GM21786 (cell line): Measurements from ENCODE around the gene IQCF5.
"Not testable (repeated sequence)": the region's sequence is repeated elsewhere in the genome, so short reads cannot be mapped to it uniquely, and the experiment has no call there.

ENCODE experiments used
- ATAC-seq: cut with Tn5 transposase; IDR thresholded peaks from one replicate; pipeline ENCODE4 v1.9.1; 2021; ENCODE audit not compliant: unreplicated experiment

IQCF5 gene

DNA sequence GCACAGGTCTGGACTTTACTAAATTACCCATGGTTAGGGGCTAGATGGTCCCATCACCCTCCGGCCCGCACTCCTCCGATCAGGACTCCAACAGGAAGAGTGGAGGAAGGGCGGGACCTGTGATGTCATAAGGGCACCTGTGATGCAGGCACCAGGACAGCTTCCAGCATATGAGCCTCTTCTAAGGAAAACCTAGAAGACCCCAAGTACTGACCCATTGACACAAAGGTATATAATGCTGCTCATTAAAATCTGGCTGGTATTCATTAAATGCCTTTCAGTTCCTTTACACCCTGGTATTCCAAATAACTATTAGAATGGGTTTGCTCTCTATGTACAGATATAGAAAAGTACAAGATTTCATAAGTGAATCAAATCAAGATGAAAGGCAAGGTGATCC lies at the start of gene IQCF5:
Gene IQCF5 (minus strand): TSS at position 101 of the 400 bp plus-strand sequence. CDS start 70 bp downstream, at position 31.
- no peak for ATAC-seq

DNA sequence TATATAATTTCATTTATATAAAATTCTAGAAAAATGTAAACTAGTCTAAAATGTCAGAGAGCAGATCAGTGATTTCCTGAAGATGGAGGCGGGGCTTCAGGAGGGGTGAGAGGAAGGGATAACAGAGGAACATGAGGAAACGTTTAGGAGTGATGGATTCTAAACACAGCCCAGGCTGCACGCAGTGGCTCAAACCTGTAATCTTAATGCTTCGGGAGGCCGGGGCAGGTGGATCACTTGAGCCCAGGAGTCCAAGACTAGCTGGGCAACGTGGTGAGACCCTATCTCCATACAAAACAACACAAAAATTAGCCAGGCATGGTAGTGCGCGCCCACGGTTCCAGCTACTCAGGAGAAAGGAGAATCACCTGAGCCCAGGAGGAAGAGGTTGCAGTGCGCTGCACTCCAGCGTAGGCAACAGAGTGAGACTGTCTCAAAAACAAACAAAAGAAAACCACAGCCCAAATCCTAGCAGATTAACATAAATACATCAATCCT lies 45.7 kb upstream of the IQCF5 start:
- no peak for ATAC-seq

DNA sequence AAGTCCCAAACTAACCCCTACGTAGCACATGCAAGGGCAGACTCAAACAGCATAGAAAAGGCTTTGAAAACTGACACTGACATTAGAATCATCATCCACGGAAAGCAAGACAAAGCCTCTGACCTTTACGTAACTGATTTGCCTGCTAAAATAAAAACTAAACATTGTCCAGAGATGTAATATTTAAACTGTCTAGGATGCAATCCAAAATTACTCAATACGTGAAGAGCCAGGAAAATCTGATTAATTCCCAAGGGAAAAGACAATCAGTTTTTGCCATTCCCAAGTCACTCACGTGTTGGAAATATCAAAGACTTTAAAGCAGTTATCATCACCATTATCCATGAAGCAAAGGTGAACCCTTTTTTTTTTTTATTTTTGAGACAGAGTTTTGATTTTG lies 41.0 kb upstream of the IQCF5 start:
- ATAC-seq: no peak

DNA sequence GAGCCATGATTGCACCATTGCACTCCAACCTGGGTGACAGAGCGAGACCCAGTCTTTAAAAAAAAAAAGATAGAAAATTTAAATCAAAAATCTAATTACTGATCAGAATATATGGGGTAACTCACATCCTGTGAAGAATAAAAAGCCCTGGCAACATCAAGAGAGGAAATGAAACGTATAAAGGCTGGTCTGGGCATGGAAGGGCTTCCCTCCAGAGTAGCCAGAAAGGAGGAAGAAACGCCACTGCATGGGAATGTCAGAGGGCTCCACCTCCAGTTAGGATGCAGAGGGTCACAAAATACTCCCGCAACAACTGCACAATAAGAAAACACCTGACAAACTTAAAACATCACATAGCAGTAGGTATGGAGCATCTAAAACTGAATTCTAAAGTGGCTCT lies 32.6 kb upstream of the IQCF5 start:
- ATAC-seq: no peak

DNA sequence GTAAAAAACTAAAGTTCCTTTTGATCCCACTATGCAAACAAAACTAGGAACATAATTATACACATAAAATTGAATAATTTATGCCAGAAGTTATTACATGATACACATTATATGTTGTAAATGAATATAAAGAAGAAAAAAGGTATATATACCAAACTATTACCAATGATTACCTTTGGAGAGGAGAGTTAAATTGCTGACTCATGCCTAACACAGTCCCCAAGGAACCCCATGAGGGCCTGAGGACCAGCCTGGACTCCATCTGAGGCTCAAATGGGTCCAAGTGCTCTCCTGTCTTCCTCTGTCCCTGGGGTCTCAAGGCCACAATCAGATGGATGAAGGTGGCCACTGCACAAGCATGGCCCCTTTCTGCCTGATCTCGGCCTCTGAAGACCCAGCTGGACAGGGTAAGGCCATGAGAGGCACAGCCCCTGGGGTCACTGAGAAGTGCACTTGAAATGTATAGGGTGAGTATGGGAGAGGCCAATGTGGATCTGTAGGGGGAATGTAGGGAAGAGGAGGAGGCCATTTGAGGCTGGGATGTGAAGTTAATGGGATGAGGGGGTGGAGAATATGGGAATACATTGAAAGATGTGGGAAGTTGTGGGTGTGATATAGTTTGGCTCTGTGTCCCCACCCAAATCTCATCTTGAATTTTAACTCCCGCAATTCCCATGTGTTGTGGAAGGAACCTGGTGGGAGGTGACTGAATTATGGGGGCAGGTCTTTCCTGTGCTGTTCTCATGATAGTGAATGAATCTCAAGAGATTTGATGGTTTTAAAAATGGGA lies 28.8 kb upstream of the IQCF5 start:
- ATAC-seq: no peak

DNA sequence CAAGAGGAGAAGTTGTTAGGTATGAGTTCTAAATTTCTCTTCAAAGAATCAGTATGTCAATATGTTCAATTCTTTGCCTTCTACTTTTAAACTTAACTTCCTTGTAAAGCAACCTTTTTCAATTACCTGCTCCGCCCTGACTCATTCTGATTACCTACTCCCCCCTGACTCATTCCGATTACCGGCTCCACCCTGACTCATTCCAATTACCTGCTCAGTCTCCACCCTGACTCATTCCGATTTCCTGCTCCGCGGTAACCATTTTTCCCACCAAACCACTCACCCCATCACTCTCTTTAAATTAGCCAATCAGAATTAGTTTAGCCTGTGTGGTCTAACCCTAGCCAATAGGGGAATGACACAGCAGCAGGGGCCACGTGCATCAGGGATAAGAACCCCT lies 27.0 kb upstream of the IQCF5 start:
- not testable (repeated sequence) for ATAC-seq

DNA sequence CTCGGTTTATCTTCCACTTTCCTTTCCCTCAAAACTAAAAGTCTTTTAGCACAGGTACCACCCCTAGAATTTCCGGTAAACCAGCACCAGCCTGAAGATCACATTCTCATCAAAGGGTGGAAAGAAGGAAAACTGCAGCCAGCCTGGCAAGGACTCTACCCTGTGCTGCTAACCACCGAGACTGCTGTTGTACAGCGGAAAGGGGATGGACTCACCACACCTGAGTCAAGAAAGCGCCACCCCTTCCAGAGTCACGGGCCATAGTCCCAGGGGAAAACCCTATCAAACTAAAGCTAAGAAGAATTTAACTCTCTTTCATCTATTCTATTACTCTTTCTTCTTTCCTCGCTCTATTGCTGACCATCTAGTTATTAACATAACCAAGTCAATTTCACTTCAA lies 24.6 kb upstream of the IQCF5 start:
- not testable (repeated sequence) for ATAC-seq

DNA sequence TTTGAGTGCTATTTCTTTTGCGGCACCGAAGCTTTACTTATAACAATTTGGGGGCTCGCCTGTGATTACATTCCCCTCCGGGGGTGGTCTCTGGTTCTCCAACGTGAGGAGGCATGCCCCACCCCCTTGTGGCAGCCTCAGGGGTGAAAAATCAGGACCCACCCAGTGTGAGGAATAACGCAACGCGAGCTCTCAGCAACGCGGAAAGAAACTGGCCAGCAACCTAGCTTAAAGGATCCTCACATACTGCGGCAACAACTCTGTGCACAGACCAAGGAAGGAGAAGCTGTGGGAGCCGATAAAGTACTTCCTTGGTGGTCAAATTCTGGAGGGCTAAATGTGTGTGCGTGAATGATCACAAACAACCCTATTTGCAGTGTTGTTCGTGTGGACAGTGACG lies 22.0 kb upstream of the IQCF5 start:
- no peak for ATAC-seq

DNA sequence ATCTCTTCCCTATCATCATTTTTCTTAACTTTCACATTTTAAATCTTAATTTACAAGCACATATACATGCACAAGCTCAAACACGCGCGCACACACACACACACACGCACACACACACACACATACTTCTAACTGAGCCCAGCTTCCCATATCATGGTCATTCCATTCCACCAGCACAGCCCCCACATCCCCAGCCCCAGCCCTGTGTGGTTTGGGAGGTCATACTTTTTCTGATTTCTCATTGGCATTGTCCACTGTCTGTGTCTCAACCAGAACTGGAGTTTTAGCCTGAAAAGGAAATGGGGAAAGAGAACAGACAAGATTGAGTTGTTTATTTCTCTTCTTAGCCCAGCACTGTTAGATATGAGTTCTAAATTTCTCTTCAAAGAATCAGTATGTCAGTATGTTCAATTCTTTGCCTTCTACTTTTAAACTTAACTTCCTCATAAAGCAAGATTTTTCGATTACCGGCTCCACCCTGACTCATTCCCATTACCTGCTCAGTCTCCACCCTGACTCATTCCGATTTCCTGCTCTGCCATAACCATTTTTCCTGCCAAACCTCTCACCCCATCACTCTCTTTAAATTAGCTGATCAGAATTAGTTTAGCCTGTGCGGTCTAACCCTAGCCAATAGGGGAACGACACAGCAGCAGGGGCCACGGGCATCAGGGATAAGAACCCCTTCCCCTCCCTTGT lies 21.4 kb upstream of the IQCF5 start:
- ATAC-seq: no peak

DNA sequence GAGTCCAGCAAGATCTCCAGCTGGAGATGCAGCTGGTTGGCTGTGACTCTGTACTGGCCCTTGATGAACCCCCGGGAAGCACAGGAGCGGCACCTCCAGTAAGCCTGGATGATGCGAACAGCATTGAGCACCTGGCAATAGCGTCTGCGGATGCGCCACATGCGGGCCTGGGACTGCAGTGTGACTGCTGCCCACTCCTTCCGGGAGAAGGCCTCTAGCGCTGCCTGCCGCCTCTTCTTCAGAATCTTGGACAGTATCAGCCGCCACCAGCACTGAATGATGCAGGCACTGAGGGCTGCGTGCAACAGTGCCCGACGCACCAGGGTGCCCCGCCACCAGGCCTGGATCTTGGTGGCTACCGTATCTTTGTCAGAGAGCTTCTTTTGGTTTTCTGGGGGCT lies 19.5 kb upstream of the IQCF5 start:
- ATAC-seq: no peak

DNA sequence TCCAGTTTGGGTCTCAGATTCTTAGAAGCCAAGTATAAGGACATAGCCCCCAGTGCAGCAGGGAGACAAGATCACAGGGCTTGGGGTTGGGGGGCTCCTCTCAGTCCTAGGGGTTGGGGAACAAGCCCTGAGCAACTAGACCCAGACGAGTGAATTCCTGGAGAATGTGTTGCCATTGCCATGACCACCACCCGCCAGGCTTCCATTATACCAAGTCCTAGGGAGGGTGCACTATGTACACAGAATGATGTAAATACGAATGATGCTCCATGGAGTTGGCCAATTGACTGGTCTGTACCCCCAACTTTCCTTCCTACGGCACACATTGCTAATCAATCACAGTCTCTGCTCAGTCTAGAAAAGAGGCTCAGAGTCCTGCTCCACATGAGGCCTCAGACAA lies 19.0 kb upstream of the IQCF5 start:
- no peak for ATAC-seq

DNA sequence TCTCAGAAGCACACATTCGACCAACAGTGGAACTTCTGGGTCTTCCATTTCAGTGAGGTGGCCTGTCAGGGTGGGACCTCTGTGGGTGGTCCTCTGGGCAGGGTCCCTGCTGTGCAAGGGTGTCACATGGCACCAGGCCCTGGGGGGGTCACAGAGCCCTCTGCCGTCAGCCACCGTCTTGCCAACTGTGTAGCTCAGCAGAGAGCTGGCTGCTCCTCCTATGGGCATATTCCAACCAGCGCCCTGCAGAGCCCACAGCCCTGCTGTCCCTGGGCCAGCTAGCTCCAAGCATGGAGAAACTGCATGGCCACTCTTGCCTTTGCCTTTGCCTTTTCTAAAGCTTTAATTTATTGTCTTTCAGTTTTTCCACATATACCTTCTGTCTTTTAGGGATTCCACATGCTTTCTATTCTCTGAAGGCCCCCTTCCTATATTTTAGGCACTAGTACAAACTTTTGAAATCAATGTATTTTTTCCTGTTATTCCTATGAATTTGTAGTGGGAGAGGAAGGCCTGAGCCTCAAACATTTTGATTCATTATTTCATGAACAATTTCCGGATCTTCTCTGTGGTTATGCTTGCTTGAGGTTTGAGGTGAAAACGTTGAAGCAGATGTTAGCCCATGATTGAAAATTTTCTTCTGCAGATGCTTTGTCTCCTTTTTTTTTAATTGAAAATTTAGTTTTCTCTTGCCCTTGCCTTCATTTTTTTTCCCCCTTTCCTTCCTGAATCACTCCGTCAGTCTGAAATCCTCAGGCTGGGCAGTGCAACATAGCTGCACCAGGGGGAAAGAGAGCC lies 16.0 kb upstream of the IQCF5 start:
- ATAC-seq: no peak

DNA sequence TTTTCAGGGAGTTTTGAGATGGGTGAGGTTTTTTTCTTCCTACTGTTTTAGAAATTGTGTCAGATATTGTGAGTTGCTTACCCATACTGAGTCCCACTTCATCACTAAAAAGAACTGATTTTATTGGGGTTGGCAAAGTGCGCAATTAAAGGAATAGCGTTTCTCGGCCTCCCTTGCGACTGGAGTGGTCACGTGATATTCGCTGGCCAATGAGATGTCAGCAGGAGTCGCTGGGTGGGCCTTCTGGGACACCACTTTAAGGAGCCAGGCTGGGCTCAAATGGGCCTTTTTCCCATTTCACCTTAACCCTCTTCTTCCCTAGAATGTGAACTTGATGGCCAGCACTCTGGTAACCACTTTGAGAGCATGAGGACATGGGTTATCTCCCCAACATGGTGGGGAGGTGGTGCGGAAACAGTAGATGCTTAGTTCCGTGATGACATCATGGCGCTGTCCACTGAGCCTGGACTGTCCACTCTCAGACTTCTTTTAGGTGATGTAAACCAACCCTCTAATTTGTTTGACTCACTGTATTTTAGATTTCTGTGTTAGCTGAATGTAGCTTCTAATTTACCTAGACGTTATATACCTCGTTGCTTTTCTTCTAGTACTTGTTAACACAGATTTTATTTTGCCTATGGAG lies 13.2 kb upstream of the IQCF5 start:
- ATAC-seq: no peak

DNA sequence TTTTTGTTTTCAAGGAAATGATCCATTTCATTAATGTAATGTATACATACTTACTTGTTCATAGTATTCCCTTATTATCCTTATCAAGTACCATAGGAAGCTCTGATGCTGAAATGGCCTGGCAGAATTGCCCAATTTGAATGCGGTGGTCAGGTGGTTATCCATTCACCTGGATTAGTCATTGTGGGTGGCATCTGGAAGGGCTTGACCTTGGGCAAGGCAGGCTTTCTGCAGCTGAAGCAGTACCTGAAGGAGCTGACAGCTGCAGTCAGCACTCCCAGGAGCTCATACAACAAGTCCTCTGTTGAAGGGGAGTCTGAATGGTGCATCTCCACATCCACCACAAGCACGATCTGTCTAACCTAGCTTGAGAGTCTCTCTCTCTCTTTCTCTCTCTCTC lies 12.2 kb upstream of the IQCF5 start:
- no peak for ATAC-seq

DNA sequence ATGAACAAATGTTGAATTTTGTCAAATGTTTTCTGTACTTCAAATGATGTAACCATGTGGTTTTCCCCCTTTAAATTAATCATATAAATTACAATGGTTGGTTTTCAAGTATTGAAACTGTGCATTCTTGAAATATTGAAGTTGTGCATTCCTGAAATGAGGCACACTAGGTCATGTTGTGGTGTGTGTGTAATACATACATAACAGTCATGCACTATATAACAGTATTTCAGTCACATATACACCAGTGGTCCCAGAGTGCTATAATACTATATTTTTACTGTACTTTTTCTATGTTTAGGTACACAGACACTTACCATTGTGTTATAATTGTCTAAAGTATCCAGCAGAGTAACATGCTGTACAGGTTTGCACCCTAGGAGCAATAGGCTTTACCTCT lies 11.0 kb upstream of the IQCF5 start:
- no peak for ATAC-seq

DNA sequence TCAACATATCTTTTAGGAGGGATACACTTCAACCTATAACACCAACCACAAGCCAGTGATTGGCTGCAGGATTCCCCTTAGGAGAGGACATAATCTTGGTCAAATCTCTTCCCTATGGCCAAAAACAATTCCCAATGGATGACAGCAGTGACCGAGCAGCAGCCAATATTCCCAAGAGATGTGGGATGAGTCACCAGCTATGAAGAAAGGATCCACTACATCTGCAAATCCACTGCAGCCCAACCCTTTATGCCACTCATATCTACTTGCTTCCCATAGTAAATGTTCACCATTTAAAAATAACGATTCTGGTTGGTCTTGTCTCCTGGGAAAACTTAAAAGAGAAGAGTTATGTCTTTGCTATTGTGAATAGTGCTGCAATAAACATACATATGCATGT lies 4.5 kb upstream of the IQCF5 start:
- no peak for ATAC-seq

DNA sequence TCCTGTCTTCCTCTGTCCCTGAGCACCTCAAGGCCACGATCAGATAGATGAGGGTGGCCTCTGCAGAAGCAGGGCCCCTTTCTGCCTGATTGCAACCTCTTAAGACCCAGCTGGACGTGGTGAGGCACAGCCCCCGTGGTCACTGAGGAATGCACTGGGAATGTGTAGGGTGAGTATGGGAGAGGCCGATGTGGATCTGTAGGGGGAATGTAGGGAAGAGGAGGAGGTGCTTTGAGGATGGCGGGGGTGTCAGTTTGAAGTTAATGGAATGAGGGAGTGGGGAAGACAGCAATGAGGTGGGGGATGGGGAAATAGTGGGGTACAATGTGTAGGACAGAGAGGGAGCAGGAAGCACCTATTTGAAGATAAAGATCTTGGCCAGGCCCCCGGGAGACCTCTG lies 785 bp upstream of the IQCF5 start:
- no peak for ATAC-seq

DNA sequence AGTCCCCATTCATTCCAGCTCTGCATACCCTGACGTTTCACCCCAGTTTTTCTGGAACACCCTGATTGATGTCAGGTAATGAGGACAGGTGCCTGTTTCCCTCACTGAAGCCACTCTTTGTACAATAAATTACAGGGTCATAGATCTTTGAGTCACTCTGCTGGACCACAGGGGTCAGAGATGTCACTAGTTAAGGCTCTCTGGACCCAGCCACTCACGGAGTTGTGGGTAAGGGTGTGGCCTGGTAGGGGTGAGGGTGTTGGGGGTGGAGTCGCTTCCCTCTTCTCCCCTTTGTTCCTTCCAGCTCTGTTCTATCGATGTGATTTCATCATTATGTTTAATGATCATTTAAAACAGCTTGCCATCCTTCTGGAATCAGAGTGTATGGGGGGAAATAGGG lies 512 bp downstream of the IQCF5 start:
- no peak for ATAC-seq

DNA sequence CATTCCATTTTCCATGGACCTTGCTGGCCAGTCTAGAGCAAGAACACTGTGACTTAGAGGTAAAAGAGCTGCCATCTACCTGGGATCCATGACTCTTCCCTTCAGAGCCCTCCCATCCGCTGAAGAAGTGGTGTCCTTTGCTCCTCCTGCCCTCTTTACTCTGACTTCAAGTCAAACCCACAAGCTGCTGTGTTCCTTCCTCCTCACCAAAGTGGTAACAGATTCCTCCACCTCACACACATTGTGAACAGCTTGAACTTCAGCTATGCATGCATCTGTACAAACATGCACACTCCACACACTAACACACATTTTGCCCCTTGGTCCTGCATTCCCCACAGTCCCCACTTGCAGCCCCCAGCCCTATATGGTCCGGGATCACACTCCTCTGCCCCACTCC lies 990 bp downstream of the IQCF5 start:
- ATAC-seq: no peak

DNA sequence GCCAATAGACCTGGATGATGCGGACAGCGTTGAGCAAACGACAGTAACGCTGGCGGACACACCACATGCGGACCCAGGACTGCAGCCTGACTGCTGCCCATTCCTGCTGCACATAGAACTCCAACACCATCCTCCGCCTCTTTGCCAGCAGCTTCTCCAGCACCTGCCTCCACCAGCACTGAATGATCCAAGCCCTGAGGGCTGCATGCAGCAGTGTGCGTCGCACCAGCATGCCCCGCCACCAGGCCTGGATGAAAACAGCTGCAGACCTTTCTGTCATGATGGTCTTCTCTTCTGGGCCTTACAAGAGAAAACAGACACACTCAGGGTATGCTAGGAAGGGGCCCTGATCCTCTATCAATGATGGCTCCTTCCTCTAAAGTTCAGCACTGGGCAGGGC lies 1.5 kb downstream of the IQCF5 start:
- ATAC-seq: no peak

DNA sequence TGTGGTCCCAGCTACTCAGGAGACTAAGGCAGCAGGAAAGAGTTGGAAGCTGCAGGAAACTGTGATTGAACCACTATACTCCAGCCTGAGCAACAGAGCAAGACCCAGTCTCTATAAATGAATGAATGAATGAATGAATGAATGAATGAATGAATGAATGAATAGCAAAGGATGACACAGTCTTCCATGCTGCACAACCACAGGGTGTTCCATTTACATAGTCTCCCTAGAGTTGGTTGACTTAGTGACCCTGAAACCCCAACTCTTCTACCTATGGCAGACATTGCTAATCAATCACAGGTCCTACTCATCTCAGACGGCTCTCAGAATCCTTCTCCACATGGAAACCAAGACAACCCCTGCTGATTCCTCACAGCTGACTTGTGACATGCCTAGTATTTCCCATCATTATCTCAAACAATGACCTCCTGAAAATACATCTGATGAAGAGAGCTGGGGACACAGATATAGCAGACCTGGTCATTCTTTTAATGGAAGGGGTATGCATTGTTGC lies 2.1 kb downstream of the IQCF5 start:
- no peak for ATAC-seq
